GM21367 (cell line): Measurements from ENCODE around the gene URB1.
"Not testable (repeated sequence)": the region's sequence is repeated elsewhere in the genome, so short reads cannot be mapped to it uniquely, and the experiment has no call there.

Source experiments
- ATAC-seq: cut with Tn5 transposase; IDR thresholded peaks from one replicate; pipeline ENCODE4 v1.9.1; 2021; ENCODE audit not compliant: unreplicated experiment

The URB1 gene

DNA sequence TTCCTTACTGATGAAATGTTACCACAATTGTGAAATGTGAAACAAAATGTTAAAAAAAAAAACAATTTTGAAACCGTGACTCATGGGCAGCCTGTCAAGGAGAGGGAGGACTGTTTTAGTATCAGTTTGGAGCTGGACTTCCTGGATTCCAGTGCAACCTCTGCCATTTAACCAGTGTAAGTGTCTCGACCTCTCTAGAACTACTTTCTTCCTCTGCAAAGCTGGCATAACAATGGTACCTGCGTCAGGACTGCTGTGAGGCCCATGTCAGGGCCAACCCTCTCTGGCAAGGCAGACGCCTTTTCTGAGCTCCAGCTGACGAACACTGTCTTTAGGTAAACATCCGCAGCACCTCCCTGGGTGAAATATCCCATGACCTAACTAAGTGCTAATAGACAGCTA is 20.9 kb downstream of the URB1 start:
- no peak for ATAC-seq

- no peak for ATAC-seq
Measured at GRCh38 chr21:32370998-32371766, 21.6 kb downstream of the URB1 start.

DNA sequence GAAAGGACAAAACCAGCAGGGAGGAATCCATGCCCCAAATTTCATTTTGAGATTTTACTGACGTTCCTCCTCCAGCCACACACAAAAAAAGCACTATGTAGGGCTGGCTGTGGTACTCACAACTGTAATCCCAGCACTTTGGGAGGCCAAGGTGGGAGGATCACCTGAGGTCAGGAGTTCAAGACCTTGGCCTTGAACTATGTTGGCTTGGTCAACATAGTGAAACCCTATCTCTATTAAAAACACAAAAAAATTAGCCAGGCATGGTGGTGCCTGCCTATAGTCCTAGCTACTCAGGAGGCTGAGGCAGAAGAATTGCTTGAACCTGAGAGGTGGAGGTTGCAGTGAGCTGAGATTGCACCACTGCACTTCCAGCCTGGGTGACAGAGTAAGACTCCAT is 23.9 kb downstream of the URB1 start:
- not testable (repeated sequence) for ATAC-seq

GRCh38 chr21:32368386-32368785 is 24.4 kb downstream of the URB1 start:
- no peak for ATAC-seq

- no peak for ATAC-seq
Measured at GRCh38 chr21:32367158-32367557, 25.7 kb downstream of the URB1 start.

GRCh38 chr21:32366191-32366590 is 26.6 kb downstream of the URB1 start:
- no peak for ATAC-seq

DNA sequence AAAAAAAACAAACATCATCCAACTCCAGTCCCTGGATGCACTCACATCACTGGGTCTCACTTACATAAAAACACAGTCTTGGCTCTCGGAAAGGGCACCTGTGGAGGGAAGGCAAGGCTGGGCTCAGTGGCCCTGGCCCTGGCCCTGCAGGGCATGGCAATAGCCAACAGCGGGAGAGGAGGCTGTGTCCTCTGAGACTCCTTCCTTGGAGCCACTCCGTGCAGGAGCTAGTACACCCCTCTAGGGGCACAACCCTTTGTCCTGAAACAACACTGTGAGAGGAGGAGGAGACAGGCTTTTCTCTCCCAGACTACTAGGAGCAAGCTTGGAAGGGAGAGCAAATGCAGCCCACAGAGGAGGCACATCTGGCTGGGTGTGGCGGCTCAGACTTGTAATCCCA is 28.0 kb downstream of the URB1 start:
- ATAC-seq: no peak

DNA sequence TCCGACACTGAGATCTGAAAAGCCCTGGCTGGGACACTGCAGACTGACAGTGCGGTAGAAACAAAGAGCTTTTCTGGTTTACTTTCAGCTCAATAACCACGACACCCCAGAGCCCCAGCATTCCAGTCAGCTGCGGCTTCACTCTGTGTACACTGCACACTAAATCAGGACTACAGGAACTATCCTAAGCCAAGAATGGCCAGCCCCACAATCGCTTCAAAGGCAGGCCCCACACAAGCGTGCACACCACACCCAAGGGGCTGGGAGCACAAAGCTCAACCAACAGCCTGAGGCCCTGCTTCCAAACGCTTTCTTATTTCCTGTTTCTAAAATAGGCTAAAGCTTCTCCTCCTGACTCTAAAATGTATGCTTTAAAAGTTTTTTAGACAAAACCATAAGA is 28.4 kb downstream of the URB1 start:
- no peak for ATAC-seq

- ATAC-seq: no peak
Measured at GRCh38 chr21:32360401-32360975, 32.3 kb downstream of the URB1 start.

DNA sequence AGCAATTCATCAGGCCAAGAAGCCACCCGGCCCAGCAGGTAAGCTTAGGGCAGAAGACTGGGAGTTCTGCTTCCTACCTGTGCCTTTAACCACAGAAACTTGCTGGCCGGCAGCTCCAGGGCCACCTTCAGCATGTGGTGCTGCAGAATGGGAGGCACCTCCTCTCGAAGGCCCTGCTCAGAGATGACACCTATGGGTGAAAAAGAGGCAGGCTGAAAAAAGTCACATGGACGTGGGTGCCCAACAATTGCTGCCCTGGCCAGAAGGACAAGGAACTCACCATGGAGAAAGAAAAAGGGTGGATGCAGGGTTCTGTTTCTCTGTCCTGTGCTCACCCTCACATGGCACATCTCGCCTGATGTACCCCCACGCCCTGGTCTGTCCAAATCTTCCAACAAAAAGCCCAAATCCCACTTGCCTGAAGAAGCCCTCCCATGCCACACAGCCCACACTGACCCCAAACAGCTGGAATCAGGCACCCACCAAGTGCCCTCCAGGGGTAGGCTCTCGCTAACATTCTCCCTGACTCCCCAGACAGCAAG is 33.0 kb downstream of the URB1 start:
- no peak for ATAC-seq

DNA sequence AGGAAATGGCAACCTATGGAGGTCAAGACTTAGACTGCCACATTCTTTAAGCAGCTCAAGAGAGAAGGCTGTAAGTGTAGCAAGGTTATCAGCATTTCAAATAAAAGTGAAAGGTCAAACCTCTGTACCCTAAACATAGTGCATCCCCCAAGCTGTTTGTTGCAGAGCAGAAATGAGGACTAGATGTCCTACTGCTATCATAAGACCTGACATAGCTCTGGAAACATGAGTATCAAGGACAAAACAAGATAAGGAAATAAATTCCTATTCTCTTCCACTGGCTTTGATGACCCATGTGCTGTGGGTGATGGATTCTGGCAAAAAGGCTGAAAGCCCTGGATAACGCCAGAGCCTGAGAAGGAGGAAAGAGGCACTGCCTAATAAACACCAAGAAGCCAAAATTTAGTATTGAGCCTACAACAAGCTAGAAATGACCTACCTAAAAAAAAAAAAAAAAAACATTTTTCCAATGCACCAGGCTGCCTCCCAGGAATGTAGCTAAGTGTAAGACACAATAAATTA is 35.9 kb downstream of the URB1 start:
- no peak for ATAC-seq

- ATAC-seq: no peak
Measured at GRCh38 chr21:32353002-32353711, 39.7 kb downstream of the URB1 start.

- no peak for ATAC-seq
Measured at GRCh38 chr21:32352526-32352925, 40.3 kb downstream of the URB1 start.

- ATAC-seq: no peak
Measured at GRCh38 chr21:32351428-32351827, 41.4 kb downstream of the URB1 start.

GRCh38 chr21:32350981-32351380 is 41.8 kb downstream of the URB1 start:
- ATAC-seq: no peak

GRCh38 chr21:32350211-32350980 is 42.4 kb downstream of the URB1 start:
- no peak for ATAC-seq

GRCh38 chr21:32349333-32349944 is 43.4 kb downstream of the URB1 start:
- no peak for ATAC-seq

- no peak for ATAC-seq
Measured at GRCh38 chr21:32348604-32349332, 44.0 kb downstream of the URB1 start.

- ATAC-seq: no peak
Measured at GRCh38 chr21:32347977-32348376, 44.8 kb downstream of the URB1 start.

DNA sequence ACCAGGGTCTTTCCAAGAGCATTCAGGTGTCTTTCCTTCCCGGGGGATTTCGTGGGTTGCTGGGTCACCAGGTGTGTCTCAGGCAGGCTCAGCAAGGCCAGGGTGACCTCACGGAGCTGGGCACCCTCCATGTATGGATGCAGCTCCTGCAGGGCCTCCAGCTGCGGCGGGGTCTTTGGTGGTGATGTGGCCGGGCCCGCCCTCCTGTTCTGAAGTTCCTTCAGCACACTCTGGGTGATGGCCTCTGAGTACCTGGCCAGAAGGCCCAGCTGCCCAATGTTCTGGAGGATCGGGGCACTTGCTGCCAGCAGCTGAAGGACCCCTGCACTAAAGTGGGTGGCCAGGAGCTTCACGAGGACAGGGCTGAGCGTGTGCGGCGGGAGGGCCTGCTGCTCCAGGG is 45.5 kb downstream of the URB1 start:
- ATAC-seq: no peak
